T-helper 2 cell treated with Interferon-gamma antibody and Interleukin-4, amounts not matched to agents 100 ng/mL and 5 ng/mL, for 36 hours (primary cell): ENCODE measurements around the gene COLEC12. TPM values are rescaled to one million over a fixed set of nuclear protein-coding genes. Genes with fewer than 3 reads are reported as not detected.

Experiments used
- intact Hi-C: fragments of 100-400 bp; cut with micrococcal nuclease; formaldehyde crosslinking; loops from one replicate; pipeline ENCODE4 v1.15.1; 2023
- total RNA-seq: library from RNA; stranded (reverse); gene quantifications from 2 replicates; pipeline ENCODE4 v1.2.3, GENCODE V29; 2022

Gene COLEC12
- total RNA-seq, 1 donor from 2014 or later: not detected

- intact Hi-C loops: no loop called here
These were observed 25.1 kb downstream of the COLEC12 start for GRCh38 chr18:475202-476031.

GRCh38 chr18:474416-474815 is 26.1 kb downstream of the COLEC12 start:
- intact Hi-C loops: no loop called here

GRCh38 chr18:473802-474201 is 26.7 kb downstream of the COLEC12 start:
- intact Hi-C loops: no loop called here

GRCh38 chr18:471716-472115 is 28.8 kb downstream of the COLEC12 start:
- intact Hi-C loops: no loop called here

GRCh38 chr18:470661-471501 is 29.6 kb downstream of the COLEC12 start:
- intact Hi-C loops: no loop called here

- intact Hi-C loops: no loop called here
These were observed 31.3 kb downstream of the COLEC12 start for GRCh38 chr18:468955-469790.

- intact Hi-C loops: no loop called here
These were observed 36.5 kb downstream of the COLEC12 start for GRCh38 chr18:463827-464541.

GRCh38 chr18:463403-463802 is 37.1 kb downstream of the COLEC12 start:
- intact Hi-C loops: no loop called here

GRCh38 chr18:461762-462161 is 38.7 kb downstream of the COLEC12 start:
- intact Hi-C loops: no loop called here

GRCh38 chr18:460791-461190 is 39.7 kb downstream of the COLEC12 start:
- intact Hi-C loops: no loop called here

- intact Hi-C loops: no loop called here
These were observed 40.5 kb downstream of the COLEC12 start for GRCh38 chr18:459814-460593.

GRCh38 chr18:457521-458412 is 42.7 kb downstream of the COLEC12 start:
- intact Hi-C loops: no loop called here

GRCh38 chr18:457140-457519 is 43.4 kb downstream of the COLEC12 start:
- intact Hi-C loops: no loop called here

- intact Hi-C loops: no loop called here
These were observed 44.0 kb downstream of the COLEC12 start for GRCh38 chr18:456361-457139.

- intact Hi-C loops: no loop called here
These were observed 47.1 kb downstream of the COLEC12 start for GRCh38 chr18:453400-453799.

- intact Hi-C loops: no loop called here
These were observed 47.7 kb downstream of the COLEC12 start for GRCh38 chr18:452816-453215.

GRCh38 chr18:449374-449773 is 51.1 kb downstream of the COLEC12 start:
- intact Hi-C loops: no loop called here

GRCh38 chr18:448116-448790 is 52.2 kb downstream of the COLEC12 start:
- intact Hi-C loops: no loop called here
